Kidney epithelial cell (primary cell): Measurements from ENCODE around the gene FNDC3A. TPM values are rescaled to one million over a fixed set of nuclear protein-coding genes. Genes with fewer than 3 reads are reported as not detected.

ENCODE experiments used
- DNase-seq: peaks from one replicate; pipeline ENCODE4 v3.0.0-alpha.2; 2010; ENCODE audit warnings: low read depth
- H3K27me3 ChIP-seq: 2 replicates; pipeline ENCODE4 v1.6.0; 2011; ENCODE audit warnings: low read length; ENCODE audit not compliant: control insufficient read depth, insufficient read depth
- H3K36me3 ChIP-seq: 2 replicates; pipeline ENCODE4 v1.5.1; 2011; ENCODE audit warnings: low read length; ENCODE audit not compliant: control insufficient read depth, insufficient read depth
- H3K4me3 ChIP-seq: 2 replicates; pipeline ENCODE4 v1.5.1; 2011; ENCODE audit warnings: low read depth, mild to moderate bottlenecking, control low read depth, low read length
- total RNA-seq: library from RNA; depleted of rRNA; stranded (reverse); fragments of >200 nt; gene quantifications from 2 replicates; pipeline ENCODE4 v1.2.3, GENCODE V29; 2015
- TF ChIP-seq, protein P1 (sequence below): IDR thresholded peaks from 2 replicates; pipeline ENCODE4 v1.5.1; 2011; ENCODE audit warnings: mild to moderate bottlenecking, moderate library complexity, low read length, control low read depth, inconsistent platforms; ENCODE audit not compliant: insufficient read depth, poor library complexity, severe bottlenecking

The FNDC3A gene
- total RNA-seq, 1 donor from 2014 or later, result 63.6 TPM

DNA sequence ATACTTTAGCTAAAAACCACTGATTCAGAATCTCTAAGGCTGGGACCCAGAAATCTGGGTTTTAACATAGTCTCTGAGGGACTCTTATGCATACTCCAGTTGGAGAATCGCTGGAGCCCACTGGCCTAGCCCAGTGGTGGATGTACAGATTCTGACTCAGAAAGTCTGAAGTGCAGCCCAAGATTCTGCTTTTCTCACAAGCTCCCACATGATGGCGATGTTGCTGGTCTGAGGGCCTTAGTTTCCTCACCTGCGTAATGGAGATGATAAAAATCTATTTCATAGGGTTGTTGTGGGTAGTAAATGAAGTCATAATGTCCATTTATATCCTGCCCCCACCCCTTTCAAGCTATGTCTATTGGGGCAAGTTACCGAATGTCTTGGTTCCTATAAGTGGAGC, 264.3 kb downstream of the FNDC3A start:
- Histone ChIP-seq H3K27me3 (no peaks in the 10 kb centered on the region), H3K36me3 (no peaks in the 10 kb centered on the region), H3K4me3 (no peak overlapping the region)
- no peak for DNase-seq
- TF ChIP-seq, protein P1, sequence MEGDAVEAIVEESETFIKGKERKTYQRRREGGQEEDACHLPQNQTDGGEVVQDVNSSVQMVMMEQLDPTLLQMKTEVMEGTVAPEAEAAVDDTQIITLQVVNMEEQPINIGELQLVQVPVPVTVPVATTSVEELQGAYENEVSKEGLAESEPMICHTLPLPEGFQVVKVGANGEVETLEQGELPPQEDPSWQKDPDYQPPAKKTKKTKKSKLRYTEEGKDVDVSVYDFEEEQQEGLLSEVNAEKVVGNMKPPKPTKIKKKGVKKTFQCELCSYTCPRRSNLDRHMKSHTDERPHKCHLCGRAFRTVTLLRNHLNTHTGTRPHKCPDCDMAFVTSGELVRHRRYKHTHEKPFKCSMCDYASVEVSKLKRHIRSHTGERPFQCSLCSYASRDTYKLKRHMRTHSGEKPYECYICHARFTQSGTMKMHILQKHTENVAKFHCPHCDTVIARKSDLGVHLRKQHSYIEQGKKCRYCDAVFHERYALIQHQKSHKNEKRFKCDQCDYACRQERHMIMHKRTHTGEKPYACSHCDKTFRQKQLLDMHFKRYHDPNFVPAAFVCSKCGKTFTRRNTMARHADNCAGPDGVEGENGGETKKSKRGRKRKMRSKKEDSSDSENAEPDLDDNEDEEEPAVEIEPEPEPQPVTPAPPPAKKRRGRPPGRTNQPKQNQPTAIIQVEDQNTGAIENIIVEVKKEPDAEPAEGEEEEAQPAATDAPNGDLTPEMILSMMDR, result peak; percentile 47

DNA sequence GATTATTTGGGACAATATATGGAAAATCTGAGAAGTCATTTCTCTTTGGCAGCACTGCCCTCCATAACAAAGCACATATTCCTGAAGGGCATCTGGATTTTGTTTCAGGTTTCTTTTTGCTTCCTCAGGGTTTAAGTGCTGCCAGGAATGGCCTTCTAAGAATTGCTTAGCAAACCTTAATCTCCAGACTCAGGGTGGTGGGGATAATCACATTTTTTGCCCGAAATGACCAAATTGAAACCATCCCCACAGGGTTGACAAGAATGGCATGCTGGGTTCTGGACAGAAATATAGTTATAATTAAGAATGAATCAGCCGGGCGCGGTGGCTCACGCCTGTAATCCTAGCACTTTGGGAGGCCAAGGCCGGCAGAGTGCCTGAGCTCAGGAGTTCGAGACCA, 265.6 kb downstream of the FNDC3A start:
- Histone ChIP-seq H3K4me3 (no peak overlapping the region), H3K27me3 (no peaks in the 10 kb centered on the region), H3K36me3 (no peaks in the 10 kb centered on the region)
- no peak for DNase-seq
- TF ChIP-seq, protein P1, result no peak

DNA sequence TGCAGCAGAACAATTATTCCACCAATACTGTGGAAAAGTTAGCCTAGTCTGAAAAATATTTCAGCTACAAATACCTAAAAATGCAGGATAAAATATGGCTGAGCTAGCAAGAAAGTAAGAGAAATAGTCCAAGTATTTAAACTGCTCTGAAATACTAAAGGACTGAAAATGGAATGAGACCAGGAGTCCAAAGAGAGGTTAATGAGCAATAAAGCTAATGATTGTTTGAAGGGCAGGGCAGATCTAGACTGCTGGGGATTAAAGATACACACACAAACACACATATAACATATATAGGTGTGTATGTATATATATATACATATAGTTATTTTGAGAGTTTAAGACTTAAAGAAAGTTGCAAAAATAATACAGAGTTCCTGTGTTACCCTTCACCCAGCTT, 269.4 kb downstream of the FNDC3A start:
- H3K4me3 ChIP-seq, result no peak overlapping the region
- DNase-seq, result no peak
- no peaks in the 10 kb centered on the region for H3K27me3 ChIP-seq
- TF ChIP-seq, protein P1, result no peak
- no peaks in the 10 kb centered on the region for H3K36me3 ChIP-seq

DNA sequence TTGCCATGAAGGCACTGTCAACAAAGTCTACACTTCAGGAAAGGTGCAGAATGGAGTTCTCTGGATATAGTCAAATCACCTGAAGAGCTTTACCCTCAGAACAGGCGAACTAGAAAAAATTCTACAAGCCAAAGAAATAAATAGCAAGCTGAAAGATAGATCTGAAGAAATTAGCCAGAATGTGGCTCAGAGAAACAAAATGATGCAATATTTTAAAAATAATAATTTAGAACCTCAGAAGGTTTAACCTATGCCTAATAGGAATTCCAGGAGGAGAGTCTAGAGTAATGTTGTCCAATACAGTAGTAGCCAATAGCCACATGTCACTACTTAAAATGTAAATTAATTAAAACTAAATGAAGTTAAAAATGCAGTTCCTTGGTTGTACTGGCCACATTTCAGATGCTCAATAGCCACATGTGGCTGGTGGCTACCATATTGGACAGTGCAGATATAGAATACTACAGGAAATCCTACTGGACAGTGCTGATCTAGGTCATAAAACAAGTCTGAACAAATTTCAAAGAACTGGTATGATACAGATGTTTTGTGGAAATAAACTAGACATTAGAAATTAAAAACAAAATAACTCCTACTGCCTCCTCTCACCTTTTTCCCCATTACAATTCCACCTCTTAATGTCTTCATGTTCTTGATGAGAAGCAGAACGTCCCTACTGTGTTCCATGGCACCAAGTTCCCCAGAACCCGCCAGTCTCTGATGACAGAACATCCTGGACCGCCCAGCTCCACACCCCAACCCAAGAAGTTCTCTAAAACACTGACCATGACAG, 271.3 kb downstream of the FNDC3A start:
- no peaks in the 10 kb centered on the region for H3K27me3 ChIP-seq
- TF ChIP-seq, protein P1, result no peak
- no peak for DNase-seq
- H3K36me3 ChIP-seq, result peaks cover 2% of the 10 kb centered on the region
- H3K4me3 ChIP-seq, result peak overlapping the region; percentile 100

DNA sequence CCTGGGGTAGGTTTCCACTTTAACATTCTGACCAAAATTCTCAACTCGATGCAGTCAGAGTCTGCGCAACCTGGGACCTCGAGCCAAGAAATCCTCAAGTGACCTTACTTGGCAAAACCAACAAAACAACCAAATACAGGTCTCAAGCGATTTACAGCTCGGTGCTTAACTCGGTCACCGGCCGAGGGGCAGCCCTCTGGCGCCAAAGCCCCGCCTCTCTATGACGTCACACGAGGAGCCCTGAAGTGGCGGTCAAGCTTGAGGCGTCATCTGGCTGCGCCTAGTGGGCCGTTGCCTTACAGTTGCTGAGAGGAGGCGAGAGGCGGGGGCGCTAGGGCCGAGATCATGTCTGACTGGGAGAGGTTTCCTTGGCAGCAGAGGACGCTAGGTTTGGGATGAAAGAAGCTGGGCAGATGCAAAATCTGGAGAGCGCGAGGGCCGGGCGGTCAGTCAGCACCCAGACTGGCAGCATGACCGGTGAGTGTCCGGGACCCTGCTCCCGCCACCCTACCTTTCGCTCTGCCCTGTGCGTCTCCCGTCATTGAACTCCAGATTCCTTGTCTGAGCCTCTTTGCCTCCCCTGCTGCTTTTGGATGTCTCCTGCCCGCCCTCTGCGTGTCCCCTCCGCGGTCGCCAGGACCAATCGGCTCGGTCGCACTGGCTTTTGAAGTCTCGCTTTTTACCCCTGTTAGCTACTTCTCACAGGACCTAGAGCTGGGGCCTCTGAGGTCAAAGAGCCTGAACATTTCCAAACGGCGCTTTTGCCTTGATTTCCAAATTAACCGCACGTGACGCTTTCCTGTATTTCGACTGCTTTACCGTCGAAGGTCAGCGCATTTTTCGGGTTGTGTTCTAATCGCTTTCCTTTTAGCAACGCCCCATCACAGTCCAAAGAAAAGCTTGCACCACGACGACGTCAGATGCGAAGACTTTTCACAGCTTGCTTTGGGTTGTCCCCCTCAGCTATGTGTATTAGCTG, 272.2 kb downstream of the FNDC3A start, which contains the start of gene CDADC1:
CDADC1 (plus strand) TSS at position 283 of the 979 bp plus-strand sequence; CDS start at position 396, 113 bp downstream.
- TF ChIP-seq, protein P1, result no peak
- Histone ChIP-seq H3K4me3 (peak within 1 kb of the TSS; percentile 100), H3K36me3 (peaks cover 2% of the 10 kb centered on the region), H3K27me3 (no peaks in the 10 kb centered on the region)
- peak; percentile 76 for DNase-seq
